Neural progenitor cell (in vitro differentiated cells): Measurements from ENCODE around the gene MS4A7.

Experiments used
- CTCF ChIP-seq: fragments of 200-600 bp; sonication (generic); IDR thresholded peaks from 2 replicates; pipeline ENCODE4 v1.5.1; 2017; ENCODE audit warnings: antibody characterized with exemption, mild to moderate bottlenecking
- EZH2 ChIP-seq: fragments of 200-600 bp; sonication (generic); IDR thresholded peaks from 2 replicates; pipeline ENCODE4 v1.6.1; 2017; ENCODE audit warnings: antibody characterized with exemption, mild to moderate bottlenecking, moderate library complexity
- EZH2phosphoT487 ChIP-seq: fragments of 200-600 bp; sonication (generic); IDR thresholded peaks from 2 replicates; pipeline ENCODE4 v1.6.1; 2017; ENCODE audit warnings: antibody characterized with exemption

- TF ChIP-seq CTCF = no peak
- no peak for TF ChIP-seq EZH2
- TF ChIP-seq EZH2phosphoT487 = no peak
Observed at GRCh38 chr11:60367896-60368295, 10.4 kb upstream of the MS4A7 start.
